GM18505 (cell line): ENCODE data around the gene TGFB1I1.
"Not testable (repeated sequence)": the region's sequence is repeated elsewhere in the genome, so short reads cannot be mapped to it uniquely, and the experiment has no call there.

Experiments
- ATAC-seq: cut with Tn5 transposase; IDR thresholded peaks from one replicate; pipeline ENCODE4 v1.9.1; 2021; ENCODE audit not compliant: unreplicated experiment
- POLR2A ChIP-seq: IDR thresholded peaks from 4 replicates; pipeline ENCODE4 v1.6.1; 2011; ENCODE audit warnings: borderline replicate concordance; ENCODE audit not compliant: insufficient read depth, insufficient read length; ENCODE audit errors: extremely low read depth

Gene TGFB1I1

GRCh38 chr16:31480851-31481536, 9.0 kb downstream of the TGFB1I1 start:
- no peak for TF ChIP-seq POLR2A
- no peak for ATAC-seq

GRCh38 chr16:31483081-31483480, 11.1 kb downstream of the TGFB1I1 start, which contains the start of gene SLC5A2:
Gene SLC5A2 (plus strand): TSS chr16:31483123. CDS start chr16:31483137, 14 bp downstream.
- ATAC-seq, result no peak
- no peak for TF ChIP-seq POLR2A

- not testable (repeated sequence) for ATAC-seq
Observed at GRCh38 chr16:31484048-31484447, 12.1 kb downstream of the TGFB1I1 start.

GRCh38 chr16:31484491-31485171, 12.7 kb downstream of the TGFB1I1 start:
- TF ChIP-seq POLR2A, result no peak
- no peak for ATAC-seq

GRCh38 chr16:31485571-31485970, 13.6 kb downstream of the TGFB1I1 start:
- no peak for ATAC-seq
- no peak for TF ChIP-seq POLR2A

GRCh38 chr16:31486045-31486444, 14.1 kb downstream of the TGFB1I1 start:
- TF ChIP-seq POLR2A, result no peak
- no peak for ATAC-seq

- ATAC-seq, result no peak
- no peak for TF ChIP-seq POLR2A
Observed at GRCh38 chr16:31487071-31487719, 15.2 kb downstream of the TGFB1I1 start.

GRCh38 chr16:31487720-31488467, 15.9 kb downstream of the TGFB1I1 start:
- TF ChIP-seq POLR2A, result no peak
- peak; percentile 83 for ATAC-seq

GRCh38 chr16:31488468-31489297, 16.7 kb downstream of the TGFB1I1 start:
- no peak for TF ChIP-seq POLR2A
- ATAC-seq, result no peak

GRCh38 chr16:31489298-31489564, 17.3 kb downstream of the TGFB1I1 start:
- peak; percentile 3 for TF ChIP-seq POLR2A
- ATAC-seq, result no peak

GRCh38 chr16:31489616-31490584, 17.9 kb downstream of the TGFB1I1 start:
- no peak for ATAC-seq
- TF ChIP-seq POLR2A, result no peak
